H1 (cell line): Measurements from ENCODE around the gene SGMS1. TPM values are rescaled to one million over a fixed set of nuclear protein-coding genes. Genes with fewer than 3 reads are reported as not detected.

ENCODE experiments used
- CEBPB ChIP-seq: IDR thresholded peaks from 2 replicates; pipeline ENCODE4 v1.6.1; 2012; ENCODE audit warnings: low read depth, low read length
- polyA plus RNA-seq, 7 experiments: library from polyadenylated mRNA; depleted of rRNA in 3 of 7; stranded (reverse) in 5 of 7; unstranded in 2 of 7; fragments of >200 nt in 5 of 7; fragments of 200-250 nt in 2 of 7; gene quantifications; 1 replicate in 5 of 7; 2 replicates in 1 of 7; 4 replicates in 1 of 7; pipeline versions ENCODE4 v1.2.1 to v1.2.3, GENCODE V29; 2011 to 2013; ENCODE audit warnings: missing spikeins in 2 of 7, mixed read lengths in 2 of 7
- total RNA-seq: library from RNA; stranded (reverse); fragmentation: NEBNext Ultra II Directional; extraction: Animal tissue kit (Norgen Biotek cat#: 25700); gene quantifications from 2 replicates; pipeline ENCODE4 v1.2.1, GENCODE V29; 2021

The SGMS1 gene
- total and polyA plus RNA-seq, 2 of the 8 experiments (the other 6 are each of a cell fraction or from before 2014, with no cell fraction given): 6.0 to 15.6 TPM

GRCh38 chr10:50510517-50511473, 113.0 kb downstream of the SGMS1 start (continued):
- no peak for TF ChIP-seq CEBPB
- TF ChIP-seq, all 59 proteins: peak for 0
